IMR-90 (cell line): Measurements from ENCODE around the gene SGPL1. TPM values are rescaled to one million over a fixed set of nuclear protein-coding genes. Genes with fewer than 3 reads are reported as not detected.

Experiments
- ATAC-seq: fragments of 200-7000 bp; cut with Tn5 transposase; 2 replicates; pipeline ENCODE4 v1.9.1; 2020; ENCODE audit warnings: low read depth, mild to moderate bottlenecking, moderate library complexity
- BruUV-seq: library from RNA; stranded (reverse); fragments of 400-500 nt; replicated peaks from 2 replicates; lab custom pipeline; 2021; lab: Mats Ljungman, UMichigan
- CTCF ChIA-PET: fragments of 300-600 bp; formaldehyde crosslinking; extraction: SDS; loops from one replicate; lab custom pipeline; 2021; ENCODE audit warnings: antibody characterized with exemption; lab: Yijun Ruan, JAX
- POLR2A ChIA-PET: fragments of 300-600 bp; sonication (Branson Sonifier 250); formaldehyde crosslinking; loops from one replicate; lab custom pipeline; 2022; ENCODE audit warnings: antibody characterized with exemption; ENCODE audit not compliant: unreplicated experiment; lab: Charles Lee
- DNase-seq: peaks from one replicate; pipeline ENCODE4 v3.0.0; 2013
- H2AFZ ChIP-seq: replicated peaks from 2 replicates; pipeline ENCODE3; 2013; ENCODE audit warnings: low read length, mild to moderate bottlenecking; ENCODE audit not compliant: poor library complexity
- H2AK5ac ChIP-seq: 2 replicates; pipeline ENCODE4 v1.6.1; 2013; ENCODE audit warnings: low read depth, low read length, inconsistent platforms
- H2AK9ac ChIP-seq: replicated peaks from 2 replicates; pipeline ENCODE3; 2013; ENCODE audit warnings: mild to moderate bottlenecking, low read depth, low read length, moderate library complexity; ENCODE audit not compliant: poor library complexity
- H2BK120ac ChIP-seq: 2 replicates; pipeline ENCODE4 v1.6.1; 2013; ENCODE audit warnings: low read depth, low read length, inconsistent platforms
- H2BK15ac ChIP-seq: 3 replicates; pipeline ENCODE4 v1.6.1; 2013; ENCODE audit warnings: low read depth, low read length, inconsistent platforms
- H2BK20ac ChIP-seq: 2 replicates; pipeline ENCODE4 v1.6.1; 2013; ENCODE audit warnings: low read depth, mild to moderate bottlenecking, inconsistent platforms, low read length, moderate library complexity
- H2BK5ac ChIP-seq: 2 replicates; pipeline ENCODE4 v1.6.1; 2013; ENCODE audit warnings: mild to moderate bottlenecking, low read depth, low read length, inconsistent platforms; ENCODE audit not compliant: poor library complexity, severe bottlenecking
- H3K14ac ChIP-seq: replicated peaks from 2 replicates; pipeline ENCODE4 v1.6.1; 2013; ENCODE audit warnings: low read depth, low read length, inconsistent platforms
- H3K18ac ChIP-seq: 2 replicates; pipeline ENCODE4 v1.6.1; 2013; ENCODE audit warnings: low read depth, low read length, control low read depth
- H3K23ac ChIP-seq: 2 replicates; pipeline ENCODE4 v1.6.1; 2013; ENCODE audit warnings: low read depth, low read length, inconsistent platforms
- H3K27ac ChIP-seq: 2 replicates; pipeline ENCODE4 v1.5.1; 2013; ENCODE audit warnings: mild to moderate bottlenecking, control low read depth, low read length; ENCODE audit not compliant: insufficient read depth
- H3K27me3 ChIP-seq: 2 replicates; pipeline ENCODE4 v1.6.1; 2013; ENCODE audit warnings: low read length; ENCODE audit not compliant: control insufficient read depth, insufficient read depth
- H3K36me3 ChIP-seq: 2 replicates; pipeline ENCODE4 v1.6.1; 2013; ENCODE audit warnings: low read length, mixed read lengths; ENCODE audit not compliant: control insufficient read depth, insufficient read depth
- H3K4ac ChIP-seq: 2 replicates; pipeline ENCODE4 v1.6.1; 2013; ENCODE audit warnings: low read depth, low read length, inconsistent platforms
- H3K4me1 ChIP-seq: 2 replicates; pipeline ENCODE4 v1.6.1; 2013; ENCODE audit warnings: low read length, mixed read lengths; ENCODE audit not compliant: control insufficient read depth, insufficient read depth
- H3K4me2 ChIP-seq: 2 replicates; pipeline ENCODE4 v1.6.1; 2013; ENCODE audit warnings: low read depth, mild to moderate bottlenecking, control low read depth, low read length, moderate library complexity
- H3K4me3 ChIP-seq: 2 replicates; pipeline ENCODE4 v1.5.1; 2013; ENCODE audit warnings: low read depth, mild to moderate bottlenecking, control low read depth, low read length, moderate library complexity; ENCODE audit not compliant: insufficient read depth
- H3K56ac ChIP-seq: 2 replicates; pipeline ENCODE4 v1.6.1; 2013; ENCODE audit warnings: low read length, inconsistent platforms; ENCODE audit not compliant: insufficient read depth; ENCODE audit errors: extremely low read depth
- H3K79me1 ChIP-seq, 2 experiments: 2 replicates each; pipeline ENCODE4 v1.6.1; 2013; ENCODE audit warnings: low read length in 2 of 2, inconsistent platforms in 1 of 2, low read depth in 1 of 2
- H3K9ac ChIP-seq: 2 replicates; pipeline ENCODE4 v1.6.1; 2013; ENCODE audit warnings: low read depth, low read length, control low read depth
- H3K9me1 ChIP-seq: 2 replicates; pipeline ENCODE4 v1.6.1; 2013; ENCODE audit warnings: low read length, inconsistent platforms; ENCODE audit not compliant: insufficient read depth
- H3K9me3 ChIP-seq: 2 replicates; pipeline ENCODE4 v1.6.1; 2013; ENCODE audit warnings: low read length; ENCODE audit not compliant: control insufficient read depth, insufficient read depth
- H4K20me1 ChIP-seq: 2 replicates; pipeline ENCODE4 v1.6.1; 2013; ENCODE audit warnings: low read length, inconsistent platforms; ENCODE audit not compliant: insufficient read depth
- H4K5ac ChIP-seq: 2 replicates; pipeline ENCODE4 v1.6.1; 2013; ENCODE audit warnings: mild to moderate bottlenecking, low read depth, low read length, control low read depth
- H4K8ac ChIP-seq, 2 experiments: 2 replicates each; pipeline ENCODE4 v1.6.1; 2013; ENCODE audit warnings: low read depth in 2 of 2, low read length in 2 of 2, control low read depth in 1 of 2, inconsistent platforms in 1 of 2
- H4K91ac ChIP-seq: 2 replicates; pipeline ENCODE4 v1.6.1; 2013; ENCODE audit warnings: low read depth, low read length, inconsistent platforms; ENCODE audit not compliant: insufficient read depth
- FOS ChIP-seq: fragments of 150-350 bp; IDR thresholded peaks from 2 replicates; pipeline ENCODE4 v1.6.1; 2016; ENCODE audit warnings: low read depth, low read length
- WGBS, 2 experiments: methylation state at CpG; one replicate each; pipeline versions ENCODE4 v1.1.5 to v1.1.7; 2013; ENCODE audit warnings: missing lambda C conversion rate in 2 of 2; ENCODE audit not compliant: insufficient read length in 1 of 2; ENCODE audit errors: extremely low coverage in 2 of 2; 5-methylcytosine and 5-hydroxymethylcytosine counted together
- dilution Hi-C: fragments of 300-500 bp; cut with HindIII; formaldehyde crosslinking; loops from one replicate; pipeline ENCODE4 v1.14.3; 2018; ENCODE audit warnings: low sequenced_read_pairs; ENCODE audit not compliant: unreplicated experiment
- in situ Hi-C: fragments of 300-500 bp; cut with MboI; formaldehyde crosslinking; loops from 3 replicates; pipeline ENCODE4 v1.14.3; 2019; ENCODE audit warnings: low sequenced_read_pairs, inconsistent platforms, mixed read lengths
- intact Hi-C: fragments of 100-400 bp; cut with micrococcal nuclease; formaldehyde crosslinking; loops from 2 replicates; pipeline ENCODE4 v1.10.0; 2022
- polyA plus RNA-seq, 3 experiments: library from polyadenylated mRNA; depleted of rRNA; stranded (reverse); fragments of >200 nt; gene quantifications; 2 replicates each; pipeline ENCODE4 v1.2.3, GENCODE V29; 2012; ENCODE audit warnings: low replicate concordance in 1 of 3
- total RNA-seq: library from RNA; depleted of rRNA; stranded (reverse); fragments of >200 nt; gene quantifications from 2 replicates; pipeline ENCODE4 v1.2.3, GENCODE V29; 2012

Gene SGPL1
- total and polyA plus RNA-seq, 2 of the 4 experiments (the other 2 are of a cell fraction), result 12.2 to 26.7 TPM

DNA sequence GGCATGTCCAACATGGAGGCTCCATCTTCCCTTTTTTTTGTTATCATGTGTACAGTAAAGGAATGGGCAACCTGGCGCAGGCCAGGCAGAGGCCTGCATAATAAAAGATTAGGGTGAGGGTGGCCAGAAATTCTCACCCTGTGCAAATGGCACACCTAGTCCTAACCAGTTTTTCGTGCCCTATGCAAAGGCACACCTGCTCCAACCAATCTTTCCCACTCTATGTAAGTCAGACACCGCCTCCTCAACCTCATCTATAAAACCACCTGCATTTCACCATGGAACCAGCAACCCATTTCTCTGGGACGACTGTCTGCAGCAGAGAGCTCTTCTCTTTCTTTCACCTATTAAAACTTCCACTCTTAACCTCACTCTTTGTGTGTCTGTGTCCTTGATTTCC lies 46.6 kb upstream of the SGPL1 start:
- Histone ChIP-seq H3K9ac (no peak overlapping the region), H4K91ac (no peak overlapping the region), H2BK15ac (no peak overlapping the region), H3K27ac (no peak overlapping the region), H4K20me1 (no peaks in the 10 kb centered on the region), H2BK5ac (no peak overlapping the region), H3K9me1 (no peaks in the 10 kb centered on the region), H3K23ac (no peak overlapping the region), H3K4ac (no peak overlapping the region), H3K4me2 (no peak overlapping the region), H3K36me3 (no peaks in the 10 kb centered on the region), H2BK120ac (no peak overlapping the region), H3K27me3 (peaks cover 27% of the 10 kb centered on the region), H2AK9ac (no peak overlapping the region), H3K56ac (no peak overlapping the region), H3K79me1 (no peaks in the 10 kb centered on the region), H2AK5ac (no peak overlapping the region), H4K5ac (no peak overlapping the region), H3K18ac (no peak overlapping the region), H3K14ac (no peak overlapping the region), H3K4me1 (no peaks in the 10 kb centered on the region), H4K8ac (no peak overlapping the region), H3K9me3 (peaks cover 7% of the 10 kb centered on the region; the same call in 1 of the 2 replicates), H3K4me3 (no peak overlapping the region), H2AFZ (no peak overlapping the region), H2BK20ac (no peak overlapping the region)
- ChIA-PET CTCF (no interaction called here), POLR2A (no interaction called here)
- TF ChIP-seq FOS, result no peak
- in situ Hi-C loops (no loop called here), dilution Hi-C loops (no loop called here), intact Hi-C loops (no loop called here)
- ATAC-seq (no peak), DNase-seq (no peak)
- BruUV-seq, result no TSS peak
- WGBS, 2 experiments, result 43% methylated on average over 1 of the region's 4 CpGs; no CpG with 5 or more reads in 1 of the 2 experiments
